ENCODE results near the gene PQBP1. TPM values are rescaled to one million over a fixed set of nuclear protein-coding genes. Genes with fewer than 3 reads are reported as not detected.

PQBP1 gene
- total RNA-seq, 1 donor from 2014 or later, result 61.7 TPM

GRCh38 chrX:48919360-48919841, 21.7 kb downstream of the PQBP1 start:
- H3K4me3 Mint-ChIP-seq (ENCODE audit: unreplicated experiment), result peak overlapping the region; percentile 75
- H3K27ac Mint-ChIP-seq (ENCODE audit: unreplicated experiment), result peak overlapping the region; percentile 67
- H3K9me3 Mint-ChIP-seq (ENCODE audit: low read depth), result peaks cover 3% of the 10 kb centered on the region
- H3K4me1 Mint-ChIP-seq (ENCODE audit: low read depth), result peaks cover 33% of the 10 kb centered on the region
- H3K36me3 Mint-ChIP-seq (ENCODE audit: low read depth), result peaks cover 10% of the 10 kb centered on the region
- TF ChIP-seq CTCF (IDR thresholded peaks at IDR 0.05), result no peak
- DNase-seq (ENCODE audit: low spot score), result no peak
- no peaks in the 10 kb centered on the region for H3K27me3 Mint-ChIP-seq (ENCODE audit: low read depth)

- no peak for DNase-seq (ENCODE audit: low spot score)
- Mint-ChIP-seq H3K4me1 (ENCODE audit: low read depth) (peaks cover 33% of the 10 kb centered on the region), H3K27me3 (ENCODE audit: low read depth) (no peaks in the 10 kb centered on the region), H3K27ac (ENCODE audit: unreplicated experiment) (peak overlapping the region; percentile 67), H3K9me3 (ENCODE audit: low read depth) (peaks cover 5% of the 10 kb centered on the region), H3K4me3 (ENCODE audit: unreplicated experiment) (no peak overlapping the region), H3K36me3 (ENCODE audit: low read depth) (peaks cover 7% of the 10 kb centered on the region)
- TF ChIP-seq CTCF (IDR thresholded peaks at IDR 0.05), result no peak
Observed at GRCh38 chrX:48919947-48920717, 22.4 kb downstream of the PQBP1 start.

- peaks cover 33% of the 10 kb centered on the region for H3K4me1 Mint-ChIP-seq (ENCODE audit: low read depth)
- H3K27me3 Mint-ChIP-seq (ENCODE audit: low read depth), result no peaks in the 10 kb centered on the region
- H3K27ac Mint-ChIP-seq (ENCODE audit: unreplicated experiment), result no peak overlapping the region
- no peak for TF ChIP-seq CTCF (IDR thresholded peaks at IDR 0.05)
- H3K9me3 Mint-ChIP-seq (ENCODE audit: low read depth), result peaks cover 5% of the 10 kb centered on the region
- H3K4me3 Mint-ChIP-seq (ENCODE audit: unreplicated experiment), result no peak overlapping the region
- DNase-seq (ENCODE audit: low spot score), result no peak
- peaks cover 10% of the 10 kb centered on the region for H3K36me3 Mint-ChIP-seq (ENCODE audit: low read depth)
Observed at GRCh38 chrX:48920718-48921104, 23.0 kb downstream of the PQBP1 start.

GRCh38 chrX:48923771-48924170, 26.0 kb downstream of the PQBP1 start:
- Mint-ChIP-seq H3K36me3 (ENCODE audit: low read depth) (peaks cover 10% of the 10 kb centered on the region), H3K4me3 (ENCODE audit: unreplicated experiment) (no peak overlapping the region), H3K4me1 (ENCODE audit: low read depth) (peaks cover 16% of the 10 kb centered on the region), H3K9me3 (ENCODE audit: low read depth) (peaks cover 5% of the 10 kb centered on the region), H3K27ac (ENCODE audit: unreplicated experiment) (no peak overlapping the region), H3K27me3 (ENCODE audit: low read depth) (no peaks in the 10 kb centered on the region)
- DNase-seq (ENCODE audit: low spot score), result no peak
- TF ChIP-seq CTCF (IDR thresholded peaks at IDR 0.05), result no peak

- Mint-ChIP-seq H3K9me3 (ENCODE audit: low read depth) (peaks cover 5% of the 10 kb centered on the region), H3K27me3 (ENCODE audit: low read depth) (no peaks in the 10 kb centered on the region), H3K4me3 (ENCODE audit: unreplicated experiment) (no peak overlapping the region)
Observed at GRCh38 chrX:48924270-48924669, 26.5 kb downstream of the PQBP1 start.

More at GRCh38 chrX:48924270-48924669, 26.5 kb downstream of the PQBP1 start:
- no peak for DNase-seq (ENCODE audit: low spot score)
- TF ChIP-seq CTCF (IDR thresholded peaks at IDR 0.05), result no peak
- H3K27ac Mint-ChIP-seq (ENCODE audit: unreplicated experiment), result peak overlapping the region; percentile 36
- peaks cover 13% of the 10 kb centered on the region for H3K4me1 Mint-ChIP-seq (ENCODE audit: low read depth)
- peaks cover 10% of the 10 kb centered on the region for H3K36me3 Mint-ChIP-seq (ENCODE audit: low read depth)
